ENCODE data around the gene COMT. TPM values are rescaled to one million over a fixed set of nuclear protein-coding genes. Genes with fewer than 3 reads are reported as not detected.

The COMT gene
- total RNA-seq, 1 donor from 2014 or later: 34.8 TPM

DNA sequence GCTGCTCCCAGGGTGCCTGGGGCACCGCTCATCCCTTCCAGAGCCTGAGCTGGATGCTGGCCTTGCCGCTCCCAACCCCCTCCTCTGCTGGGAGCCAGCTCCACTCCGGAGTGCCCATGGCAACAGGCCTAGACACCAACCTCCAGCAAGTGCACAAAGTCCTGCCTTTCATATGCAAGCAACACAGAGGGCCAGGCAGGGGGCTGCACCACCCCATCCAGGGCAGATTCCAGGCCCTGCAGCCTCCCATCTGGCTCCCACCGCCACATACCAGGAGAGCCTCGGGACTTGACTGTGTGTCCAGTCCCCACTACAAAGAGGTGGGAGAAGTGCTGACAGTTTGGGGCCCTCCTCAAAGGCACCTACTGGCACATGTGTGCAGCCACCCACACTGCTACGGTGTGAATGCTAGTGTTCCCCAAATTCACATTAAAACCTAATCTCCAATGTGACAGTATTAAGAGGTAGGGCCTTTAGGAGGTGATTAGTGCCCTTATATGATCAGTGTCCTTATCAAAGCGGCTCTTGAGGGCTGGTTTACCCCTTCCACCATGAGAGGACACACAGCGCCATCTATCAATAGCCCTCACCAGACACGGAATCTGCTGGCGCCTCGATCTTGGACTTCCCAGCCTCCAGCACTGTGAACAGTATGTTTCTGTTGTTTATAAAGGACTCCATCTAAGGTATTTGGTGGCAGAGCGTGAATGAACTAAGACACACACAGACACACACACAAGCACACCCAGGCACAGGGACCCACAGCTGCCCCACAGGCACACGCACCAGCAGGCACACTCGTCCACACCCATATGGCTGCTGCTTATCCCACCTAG is 58.9 kb downstream of the COMT start:
- H3K27me3 Mint-ChIP-seq (ENCODE audit: unreplicated experiment): no peaks in the 10 kb centered on the region
- H3K36me3 Mint-ChIP-seq (ENCODE audit: unreplicated experiment): peaks cover 25% of the 10 kb centered on the region
- DNase-seq: no peak
- H3K4me1 Mint-ChIP-seq (ENCODE audit: low read depth, unreplicated experiment): peaks cover 36% of the 10 kb centered on the region
- peak overlapping the region; percentile 33 for H3K27ac Mint-ChIP-seq (ENCODE audit: unreplicated experiment)
- H3K9me3 Mint-ChIP-seq (ENCODE audit: unreplicated experiment): peaks cover 2% of the 10 kb centered on the region
- no peak overlapping the region for H3K4me3 Mint-ChIP-seq (ENCODE audit: unreplicated experiment)
- TF ChIP-seq, protein P1, sequence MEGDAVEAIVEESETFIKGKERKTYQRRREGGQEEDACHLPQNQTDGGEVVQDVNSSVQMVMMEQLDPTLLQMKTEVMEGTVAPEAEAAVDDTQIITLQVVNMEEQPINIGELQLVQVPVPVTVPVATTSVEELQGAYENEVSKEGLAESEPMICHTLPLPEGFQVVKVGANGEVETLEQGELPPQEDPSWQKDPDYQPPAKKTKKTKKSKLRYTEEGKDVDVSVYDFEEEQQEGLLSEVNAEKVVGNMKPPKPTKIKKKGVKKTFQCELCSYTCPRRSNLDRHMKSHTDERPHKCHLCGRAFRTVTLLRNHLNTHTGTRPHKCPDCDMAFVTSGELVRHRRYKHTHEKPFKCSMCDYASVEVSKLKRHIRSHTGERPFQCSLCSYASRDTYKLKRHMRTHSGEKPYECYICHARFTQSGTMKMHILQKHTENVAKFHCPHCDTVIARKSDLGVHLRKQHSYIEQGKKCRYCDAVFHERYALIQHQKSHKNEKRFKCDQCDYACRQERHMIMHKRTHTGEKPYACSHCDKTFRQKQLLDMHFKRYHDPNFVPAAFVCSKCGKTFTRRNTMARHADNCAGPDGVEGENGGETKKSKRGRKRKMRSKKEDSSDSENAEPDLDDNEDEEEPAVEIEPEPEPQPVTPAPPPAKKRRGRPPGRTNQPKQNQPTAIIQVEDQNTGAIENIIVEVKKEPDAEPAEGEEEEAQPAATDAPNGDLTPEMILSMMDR (IDR thresholded peaks at IDR 0.05; ENCODE audit: partially characterized antibody, unreplicated experiment): no peak

DNA sequence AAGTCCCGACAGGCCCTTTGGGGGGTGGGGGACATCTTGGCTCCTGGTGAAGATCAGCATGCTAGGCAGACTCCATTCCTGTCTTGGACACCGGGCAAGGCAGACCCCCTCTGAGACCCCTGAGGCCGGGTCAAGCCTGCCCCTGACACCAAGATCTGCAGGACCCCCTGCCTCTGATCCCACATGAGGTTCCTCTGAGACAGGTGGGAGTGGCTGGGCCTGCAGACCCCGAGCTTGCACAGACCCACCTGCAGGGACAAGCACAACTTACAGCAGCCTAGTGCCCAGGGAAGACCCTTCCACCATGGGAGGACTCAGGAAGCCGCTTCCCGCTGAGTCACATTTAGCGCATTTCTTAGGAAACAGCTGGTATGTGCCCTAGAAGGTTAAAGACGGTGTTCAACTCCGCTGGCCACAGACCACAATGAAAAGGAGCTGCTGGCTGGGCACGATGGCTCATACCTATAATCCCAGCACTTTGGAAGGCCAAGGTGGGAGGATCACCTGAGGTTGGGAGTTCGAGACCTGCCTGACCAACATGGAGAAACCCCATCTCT is 59.6 kb downstream of the COMT start:
- Mint-ChIP-seq H3K27me3 (ENCODE audit: unreplicated experiment) (no peaks in the 10 kb centered on the region), H3K27ac (ENCODE audit: unreplicated experiment) (no peak overlapping the region), H3K36me3 (ENCODE audit: unreplicated experiment) (peaks cover 29% of the 10 kb centered on the region), H3K4me1 (ENCODE audit: low read depth, unreplicated experiment) (peaks cover 35% of the 10 kb centered on the region), H3K4me3 (ENCODE audit: unreplicated experiment) (no peak overlapping the region), H3K9me3 (ENCODE audit: unreplicated experiment) (peaks cover 2% of the 10 kb centered on the region)
- TF ChIP-seq, protein P1 (IDR thresholded peaks at IDR 0.05; ENCODE audit: partially characterized antibody, unreplicated experiment): no peak
- DNase-seq: no peak

DNA sequence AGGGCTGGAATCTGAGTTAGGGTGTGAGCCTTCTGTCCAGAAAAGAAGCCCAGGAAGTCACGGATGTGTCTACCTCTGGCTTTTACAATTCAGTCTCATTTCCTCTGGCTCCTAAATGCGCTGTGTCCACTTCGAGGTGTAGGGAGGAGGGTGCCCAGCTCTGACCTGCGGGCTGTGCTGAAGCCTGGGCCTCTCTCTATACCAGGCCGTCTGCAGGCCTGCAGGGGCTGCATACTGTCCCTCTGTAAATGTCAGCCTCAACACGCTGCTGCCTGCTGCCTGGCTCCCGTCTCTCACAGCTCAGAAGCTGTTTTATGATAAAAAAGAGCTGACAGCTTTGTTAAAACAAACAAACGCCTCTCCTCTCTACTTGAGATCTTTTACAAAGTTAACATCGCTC is 60.6 kb downstream of the COMT start:
- TF ChIP-seq, protein P1 (IDR thresholded peaks at IDR 0.05; ENCODE audit: partially characterized antibody, unreplicated experiment): no peak

DNA sequence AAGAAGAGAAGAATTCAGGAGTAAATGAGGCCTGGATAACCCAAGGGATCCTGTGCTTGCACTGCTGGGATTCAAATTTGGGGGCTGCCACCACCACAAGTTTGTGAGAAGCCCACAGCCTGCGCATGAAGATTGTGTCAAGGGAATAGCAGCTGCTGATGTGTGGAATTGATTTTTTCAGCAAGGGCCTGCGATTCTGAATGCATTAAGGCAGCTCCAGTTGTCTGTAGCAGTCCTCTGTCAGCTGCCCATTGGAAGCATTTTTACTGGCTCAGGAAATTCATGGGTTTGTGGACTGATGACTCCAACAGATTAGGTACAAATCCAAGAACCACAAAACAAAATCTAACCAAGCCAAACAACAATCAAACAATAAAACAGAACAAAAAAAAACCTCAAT is 61.1 kb downstream of the COMT start:
- Mint-ChIP-seq H3K27ac (ENCODE audit: unreplicated experiment) (peak overlapping the region; percentile 41), H3K36me3 (ENCODE audit: unreplicated experiment) (peaks cover 29% of the 10 kb centered on the region), H3K4me3 (ENCODE audit: unreplicated experiment) (peak overlapping the region; percentile 45), H3K4me1 (ENCODE audit: low read depth, unreplicated experiment) (peaks cover 30% of the 10 kb centered on the region), H3K27me3 (ENCODE audit: unreplicated experiment) (no peaks in the 10 kb centered on the region), H3K9me3 (ENCODE audit: unreplicated experiment) (peaks cover 2% of the 10 kb centered on the region)
- TF ChIP-seq, protein P1 (IDR thresholded peaks at IDR 0.05; ENCODE audit: partially characterized antibody, unreplicated experiment): no peak
- DNase-seq: no peak

More for the DNA sequence above, 60.6 kb downstream of the COMT start:
- Mint-ChIP-seq H3K4me3 (ENCODE audit: unreplicated experiment) (peak overlapping the region; percentile 45), H3K9me3 (ENCODE audit: unreplicated experiment) (peaks cover 2% of the 10 kb centered on the region), H3K36me3 (ENCODE audit: unreplicated experiment) (peaks cover 29% of the 10 kb centered on the region), H3K27ac (ENCODE audit: unreplicated experiment) (peak overlapping the region; percentile 41), H3K4me1 (ENCODE audit: low read depth, unreplicated experiment) (peaks cover 30% of the 10 kb centered on the region), H3K27me3 (ENCODE audit: unreplicated experiment) (no peaks in the 10 kb centered on the region)
- DNase-seq: no peak

DNA sequence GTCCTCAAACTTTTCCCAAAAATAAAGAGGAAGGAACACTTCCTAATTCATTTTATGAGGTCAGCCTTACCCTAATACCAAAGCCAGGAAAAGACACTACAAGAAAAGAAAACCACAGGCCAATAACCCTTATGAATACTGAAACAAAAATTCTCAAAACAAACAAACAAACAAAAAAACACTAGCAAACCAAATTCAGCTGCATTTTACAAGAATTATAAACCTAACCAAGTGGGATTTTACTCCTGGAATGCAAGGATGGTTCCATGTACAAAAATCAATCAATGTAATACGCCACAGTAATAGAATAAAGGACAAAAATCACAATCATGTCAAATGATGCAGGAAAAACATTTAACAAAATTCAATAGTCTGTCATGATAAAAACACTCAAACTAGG is 61.7 kb downstream of the COMT start:
- H3K36me3 Mint-ChIP-seq (ENCODE audit: unreplicated experiment): peaks cover 29% of the 10 kb centered on the region
- TF ChIP-seq, protein P1 (IDR thresholded peaks at IDR 0.05; ENCODE audit: partially characterized antibody, unreplicated experiment): no peak
- peak overlapping the region; percentile 20 for H3K27ac Mint-ChIP-seq (ENCODE audit: unreplicated experiment)
- peak overlapping the region; percentile 38 for H3K4me3 Mint-ChIP-seq (ENCODE audit: unreplicated experiment)
- peaks cover 30% of the 10 kb centered on the region for H3K4me1 Mint-ChIP-seq (ENCODE audit: low read depth, unreplicated experiment)
- H3K9me3 Mint-ChIP-seq (ENCODE audit: unreplicated experiment): peaks cover 2% of the 10 kb centered on the region
- H3K27me3 Mint-ChIP-seq (ENCODE audit: unreplicated experiment): no peaks in the 10 kb centered on the region
- no peak for DNase-seq

All from glutamatergic neuron (in vitro differentiated cells).